OCI-LY1 (cell line): ENCODE measurements around the gene ELL.

Experiments used
- CTCF ChIP-seq: fragments of 200-600 bp; sonication (generic), shearing (Covaris generic); IDR thresholded peaks from 2 replicates; pipeline ENCODE4 v1.5.1; 2017; ENCODE audit warnings: mild to moderate bottlenecking, antibody characterized with exemption, low read length, moderate library complexity, mixed read lengths
- EZH2 ChIP-seq: fragments of 200-600 bp; sonication (generic), shearing (Covaris generic); IDR thresholded peaks from 2 replicates; pipeline ENCODE4 v1.8.0; 2017; ENCODE audit warnings: borderline replicate concordance, mixed run types, mild to moderate bottlenecking, antibody characterized with exemption, low read length, moderate library complexity, mixed read lengths

- TF ChIP-seq EZH2 = no peak
- TF ChIP-seq CTCF = no peak
Observed at GRCh38 chr19:18475762-18476331, 46.0 kb downstream of the ELL start.
